ENCODE results near the gene UNK.
A peak's percentile ranks its signal among the peaks of the same experiment; 100 is the strongest.

The UNK gene

DNA sequence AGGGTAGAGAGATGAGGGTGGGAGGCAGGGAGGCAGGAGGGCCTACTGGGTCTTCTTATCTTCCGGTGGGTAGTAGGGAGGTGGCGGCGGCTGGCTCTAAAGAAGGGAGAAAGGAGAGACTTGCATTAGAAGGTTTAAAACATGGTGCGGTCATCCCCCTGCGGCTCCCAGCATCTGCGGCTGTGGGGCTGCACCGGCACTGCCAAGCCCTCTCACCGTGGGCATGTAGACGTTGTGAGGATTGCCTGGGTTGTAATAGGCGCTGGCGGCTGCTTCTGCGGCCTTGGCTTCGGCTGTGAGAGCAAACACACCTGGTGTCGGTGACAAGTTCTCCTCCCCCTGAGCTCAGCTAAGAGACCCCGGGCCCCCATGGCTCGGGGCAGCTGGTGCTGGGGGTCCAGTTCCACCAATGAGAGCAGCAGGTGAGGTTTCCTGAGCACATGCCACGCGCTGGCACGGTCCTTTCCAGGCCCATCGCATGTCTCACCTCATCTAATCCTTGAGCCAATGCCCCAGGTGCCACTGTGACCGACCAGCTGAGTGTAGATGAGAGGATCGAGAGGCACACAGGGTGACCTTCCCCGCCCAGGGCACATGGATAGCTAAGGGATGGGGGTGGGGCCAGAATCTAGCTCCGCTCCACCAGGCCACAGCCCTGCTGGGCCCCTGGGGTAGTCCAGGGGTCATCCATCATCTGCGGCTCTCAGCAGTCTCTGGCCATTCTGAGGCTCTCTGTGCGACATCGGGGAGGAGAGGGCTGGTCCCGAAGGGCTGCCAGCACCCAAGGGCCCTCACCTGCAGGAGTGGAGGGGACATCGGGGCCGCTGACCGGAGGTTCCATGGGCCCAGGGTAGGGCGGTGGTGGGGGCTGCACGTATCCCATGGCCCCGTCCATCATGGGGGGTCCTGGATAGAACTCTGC is 62.3 kb downstream of the UNK start:
- DNase-seq (ENCODE audit: low spot score) (no peak), ATAC-seq (ENCODE audit: low read depth) (no peak)
- Histone ChIP-seq H3K36me3 (ENCODE audit: low read depth) (peaks cover 63% of the 10 kb centered on the region), H3K9me3 (ENCODE audit: severe bottlenecking) (no peaks in the 10 kb centered on the region), H3K4me1 (ENCODE audit: insufficient read depth, poor library complexity, severe bottlenecking) (peaks cover 18% of the 10 kb centered on the region), H3K4me3 (ENCODE audit: severe bottlenecking) (no peak overlapping the region), H3K27me3 (ENCODE audit: insufficient read depth, poor library complexity, severe bottlenecking) (no peaks in the 10 kb centered on the region), H3K27ac (ENCODE audit: poor library complexity, severe bottlenecking) (peak overlapping the region; percentile 73)
- TF ChIP-seq, protein P1, sequence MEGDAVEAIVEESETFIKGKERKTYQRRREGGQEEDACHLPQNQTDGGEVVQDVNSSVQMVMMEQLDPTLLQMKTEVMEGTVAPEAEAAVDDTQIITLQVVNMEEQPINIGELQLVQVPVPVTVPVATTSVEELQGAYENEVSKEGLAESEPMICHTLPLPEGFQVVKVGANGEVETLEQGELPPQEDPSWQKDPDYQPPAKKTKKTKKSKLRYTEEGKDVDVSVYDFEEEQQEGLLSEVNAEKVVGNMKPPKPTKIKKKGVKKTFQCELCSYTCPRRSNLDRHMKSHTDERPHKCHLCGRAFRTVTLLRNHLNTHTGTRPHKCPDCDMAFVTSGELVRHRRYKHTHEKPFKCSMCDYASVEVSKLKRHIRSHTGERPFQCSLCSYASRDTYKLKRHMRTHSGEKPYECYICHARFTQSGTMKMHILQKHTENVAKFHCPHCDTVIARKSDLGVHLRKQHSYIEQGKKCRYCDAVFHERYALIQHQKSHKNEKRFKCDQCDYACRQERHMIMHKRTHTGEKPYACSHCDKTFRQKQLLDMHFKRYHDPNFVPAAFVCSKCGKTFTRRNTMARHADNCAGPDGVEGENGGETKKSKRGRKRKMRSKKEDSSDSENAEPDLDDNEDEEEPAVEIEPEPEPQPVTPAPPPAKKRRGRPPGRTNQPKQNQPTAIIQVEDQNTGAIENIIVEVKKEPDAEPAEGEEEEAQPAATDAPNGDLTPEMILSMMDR (IDR thresholded peaks at IDR 0.05; ENCODE audit: poor library complexity, severe bottlenecking), result no peak

DNA sequence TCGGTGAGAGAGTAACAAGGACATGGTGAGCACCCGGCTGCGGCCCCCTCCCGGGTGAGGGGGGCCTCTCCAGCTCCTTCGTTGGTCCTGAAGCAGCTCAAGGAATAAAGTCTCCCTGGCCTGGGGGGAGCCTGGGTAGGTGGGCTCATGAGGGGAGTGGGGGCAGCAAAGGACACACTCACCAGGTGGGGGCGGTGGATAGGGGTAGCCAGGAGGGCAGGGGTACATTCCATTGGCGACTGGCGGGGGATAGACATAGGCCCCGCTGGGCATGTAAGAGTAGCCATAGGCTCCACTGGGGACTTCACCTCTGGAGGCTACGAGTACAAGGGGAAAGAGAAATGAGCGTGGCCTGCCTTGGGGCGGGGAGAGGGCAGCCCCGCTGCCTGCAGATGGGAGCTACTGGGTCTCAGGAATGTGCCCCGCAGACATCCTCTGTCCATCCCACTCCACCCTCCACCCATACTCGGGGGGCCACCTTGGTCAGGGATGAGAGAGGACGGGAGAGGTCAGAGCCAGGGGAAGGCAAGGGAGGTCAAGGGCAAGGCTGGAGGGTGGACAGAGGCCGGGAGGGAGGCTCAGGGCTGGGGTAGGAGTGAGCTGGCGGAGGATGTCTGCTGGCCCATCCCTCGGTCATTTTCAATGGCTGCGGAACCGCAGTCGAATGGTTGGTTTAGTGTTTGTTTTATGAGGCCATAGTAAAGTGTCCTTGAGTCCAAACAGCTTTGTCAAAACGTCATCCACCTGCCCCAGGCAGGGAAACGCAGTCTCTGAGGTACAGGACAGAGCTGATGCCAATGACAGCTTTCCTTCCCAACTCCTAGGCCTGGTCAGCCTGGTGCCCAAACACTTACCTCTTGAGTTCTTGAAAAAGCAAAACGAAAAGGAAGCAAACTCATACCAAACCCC is 63.3 kb downstream of the UNK start:
- Histone ChIP-seq H3K27ac (ENCODE audit: poor library complexity, severe bottlenecking) (no peak overlapping the region), H3K4me1 (ENCODE audit: insufficient read depth, poor library complexity, severe bottlenecking) (peaks cover 18% of the 10 kb centered on the region), H3K4me3 (ENCODE audit: severe bottlenecking) (no peak overlapping the region), H3K36me3 (ENCODE audit: low read depth) (peaks cover 73% of the 10 kb centered on the region), H3K9me3 (ENCODE audit: severe bottlenecking) (no peaks in the 10 kb centered on the region), H3K27me3 (ENCODE audit: insufficient read depth, poor library complexity, severe bottlenecking) (no peaks in the 10 kb centered on the region)
- ATAC-seq (ENCODE audit: low read depth) (no peak), DNase-seq (ENCODE audit: low spot score) (no peak)
- TF ChIP-seq, protein P1 (IDR thresholded peaks at IDR 0.05; ENCODE audit: poor library complexity, severe bottlenecking), result no peak

DNA sequence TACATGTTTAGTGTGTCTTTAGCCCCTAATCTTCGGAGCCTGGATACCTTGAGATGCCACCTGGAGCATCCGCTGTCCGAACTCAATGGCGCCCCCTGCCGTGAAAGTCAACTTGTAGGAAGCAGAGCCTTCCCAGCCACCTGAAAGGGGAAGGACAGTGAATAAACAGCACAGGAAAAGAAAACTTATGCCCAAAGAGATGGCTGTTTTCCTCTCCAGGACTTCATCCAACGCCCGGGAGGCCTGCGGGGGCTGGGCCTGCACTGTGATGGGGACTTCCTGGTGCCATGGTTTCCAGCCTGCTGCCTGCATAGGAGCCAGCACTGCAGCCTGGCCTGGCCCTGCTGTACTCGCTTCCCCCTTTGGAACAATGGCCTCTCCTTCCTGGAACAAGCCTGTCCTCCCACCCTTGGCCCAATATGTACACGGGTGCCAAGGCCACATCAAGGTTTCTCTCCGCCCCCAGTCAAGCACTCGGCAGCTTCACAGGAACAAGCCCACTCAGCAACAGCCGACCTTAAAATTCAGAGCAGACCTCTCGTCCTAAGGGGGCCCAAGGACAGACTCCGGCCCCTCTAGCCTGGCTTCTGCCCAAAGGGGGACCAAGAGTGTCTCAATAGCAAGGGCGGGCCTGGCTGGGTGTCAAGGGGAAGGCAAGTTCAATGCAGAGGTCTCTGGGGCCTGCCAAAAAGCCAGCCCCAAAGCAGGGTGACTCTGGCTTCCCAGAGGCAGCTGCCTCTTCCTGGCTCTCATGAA is 64.1 kb downstream of the UNK start:
- DNase-seq (ENCODE audit: low spot score) (peak; percentile 79), ATAC-seq (ENCODE audit: low read depth) (0 out of 3 replicates have a peak, but pooled peaks have one; percentile 16)
- Histone ChIP-seq H3K27ac (ENCODE audit: poor library complexity, severe bottlenecking) (no peak overlapping the region), H3K36me3 (ENCODE audit: low read depth) (peaks cover 78% of the 10 kb centered on the region), H3K9me3 (ENCODE audit: severe bottlenecking) (no peaks in the 10 kb centered on the region), H3K27me3 (ENCODE audit: insufficient read depth, poor library complexity, severe bottlenecking) (no peaks in the 10 kb centered on the region), H3K4me1 (ENCODE audit: insufficient read depth, poor library complexity, severe bottlenecking) (peaks cover 25% of the 10 kb centered on the region), H3K4me3 (ENCODE audit: severe bottlenecking) (no peak overlapping the region)
- TF ChIP-seq, protein P1 (IDR thresholded peaks at IDR 0.05; ENCODE audit: poor library complexity, severe bottlenecking), result peak; percentile 80

DNA sequence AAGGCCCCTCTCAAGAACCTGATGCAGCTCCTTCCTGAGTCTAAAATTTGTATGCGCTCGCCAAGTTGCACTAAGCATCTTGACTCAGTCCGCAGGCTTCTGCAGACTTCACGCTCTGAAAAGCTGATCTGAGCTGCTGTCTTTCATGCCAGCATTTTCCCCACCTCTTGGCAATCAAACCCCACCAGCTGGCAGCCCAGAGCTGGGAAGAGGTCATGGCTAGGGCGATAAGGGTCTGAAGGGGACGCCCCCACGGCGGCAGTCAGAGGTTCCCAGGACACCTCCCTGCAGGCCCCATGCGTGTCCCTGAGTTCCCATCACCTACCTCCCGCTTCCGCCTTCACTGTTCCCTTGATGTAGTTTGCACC is 64.7 kb downstream of the UNK start:
- DNase-seq (ENCODE audit: low spot score), result no peak
- H3K27ac ChIP-seq (ENCODE audit: poor library complexity, severe bottlenecking), result no peak overlapping the region
- no peaks in the 10 kb centered on the region for H3K9me3 ChIP-seq (ENCODE audit: severe bottlenecking)
- TF ChIP-seq, protein P1 (IDR thresholded peaks at IDR 0.05; ENCODE audit: poor library complexity, severe bottlenecking), result no peak
- no peak overlapping the region for H3K4me3 ChIP-seq (ENCODE audit: severe bottlenecking)
- ATAC-seq (ENCODE audit: low read depth), result no peak
- H3K4me1 ChIP-seq (ENCODE audit: insufficient read depth, poor library complexity, severe bottlenecking), result peaks cover 28% of the 10 kb centered on the region
- H3K36me3 ChIP-seq (ENCODE audit: low read depth), result peaks cover 78% of the 10 kb centered on the region
- H3K27me3 ChIP-seq (ENCODE audit: insufficient read depth, poor library complexity, severe bottlenecking), result no peaks in the 10 kb centered on the region
